ENCODE data around the gene FNTB.

Gene FNTB

DNA sequence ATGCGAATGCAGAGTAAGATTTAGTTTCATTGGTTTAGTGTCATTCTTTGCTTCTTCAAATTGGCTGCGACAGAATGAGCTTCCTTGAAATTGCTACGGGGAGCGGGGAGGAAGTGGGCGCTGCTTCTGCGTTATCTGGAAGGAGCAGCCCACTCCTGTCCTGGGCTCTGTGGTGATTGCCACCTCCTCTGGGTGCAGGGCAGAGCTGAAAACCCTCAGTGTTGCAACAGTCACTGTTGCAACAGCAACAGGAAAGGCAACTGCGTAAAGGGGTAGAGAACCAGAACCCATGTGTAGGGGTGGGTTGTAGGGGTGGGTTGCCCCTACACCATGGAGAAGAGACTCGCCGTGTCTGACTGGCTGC lies 57.9 kb downstream of the FNTB start:
- Histone ChIP-seq H3K9ac (ENCODE audit: low read depth, low read length) (no peak overlapping the region), H3K9me3 (ENCODE audit: insufficient read depth, low read length, severe bottlenecking) (no peaks in the 10 kb centered on the region), H3K27me3 (ENCODE audit: insufficient read depth, low read length, poor library complexity) (no peaks in the 10 kb centered on the region), H3K79me2 (ENCODE audit: insufficient read depth, low read length) (no peaks in the 10 kb centered on the region), H4K20me1 (ENCODE audit: insufficient read depth, low read length) (no peaks in the 10 kb centered on the region), H3K27ac (ENCODE audit: low read length) (no peak overlapping the region), H3K36me3 (ENCODE audit: insufficient read depth, low read length) (peaks cover 41% of the 10 kb centered on the region), H3K4me3 (ENCODE audit: low read depth in 1 of 2, low read length in 2 of 2) (no peak overlapping the region), H3K4me2 (ENCODE audit: insufficient read depth, low read length) (no peak overlapping the region), H3K4me1 (ENCODE audit: insufficient read depth, low read length) (no peaks in the 10 kb centered on the region), H2AFZ (ENCODE audit: low read depth, low read length) (no peak overlapping the region)
- no peak for TF ChIP-seq EZH2 (IDR thresholded peaks at IDR 0.05; ENCODE audit: borderline replicate concordance, low read depth, low read length, severe bottlenecking)
- TF ChIP-seq, protein P1, sequence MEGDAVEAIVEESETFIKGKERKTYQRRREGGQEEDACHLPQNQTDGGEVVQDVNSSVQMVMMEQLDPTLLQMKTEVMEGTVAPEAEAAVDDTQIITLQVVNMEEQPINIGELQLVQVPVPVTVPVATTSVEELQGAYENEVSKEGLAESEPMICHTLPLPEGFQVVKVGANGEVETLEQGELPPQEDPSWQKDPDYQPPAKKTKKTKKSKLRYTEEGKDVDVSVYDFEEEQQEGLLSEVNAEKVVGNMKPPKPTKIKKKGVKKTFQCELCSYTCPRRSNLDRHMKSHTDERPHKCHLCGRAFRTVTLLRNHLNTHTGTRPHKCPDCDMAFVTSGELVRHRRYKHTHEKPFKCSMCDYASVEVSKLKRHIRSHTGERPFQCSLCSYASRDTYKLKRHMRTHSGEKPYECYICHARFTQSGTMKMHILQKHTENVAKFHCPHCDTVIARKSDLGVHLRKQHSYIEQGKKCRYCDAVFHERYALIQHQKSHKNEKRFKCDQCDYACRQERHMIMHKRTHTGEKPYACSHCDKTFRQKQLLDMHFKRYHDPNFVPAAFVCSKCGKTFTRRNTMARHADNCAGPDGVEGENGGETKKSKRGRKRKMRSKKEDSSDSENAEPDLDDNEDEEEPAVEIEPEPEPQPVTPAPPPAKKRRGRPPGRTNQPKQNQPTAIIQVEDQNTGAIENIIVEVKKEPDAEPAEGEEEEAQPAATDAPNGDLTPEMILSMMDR (IDR thresholded peaks at IDR 0.05; ENCODE audit: borderline replicate concordance, extremely low read depth, low read length, poor library complexity, severe bottlenecking) = no peak
- ATAC-seq (ENCODE audit: insufficient read depth, low read depth) (no peak), DNase-seq (no peak)

DNA sequence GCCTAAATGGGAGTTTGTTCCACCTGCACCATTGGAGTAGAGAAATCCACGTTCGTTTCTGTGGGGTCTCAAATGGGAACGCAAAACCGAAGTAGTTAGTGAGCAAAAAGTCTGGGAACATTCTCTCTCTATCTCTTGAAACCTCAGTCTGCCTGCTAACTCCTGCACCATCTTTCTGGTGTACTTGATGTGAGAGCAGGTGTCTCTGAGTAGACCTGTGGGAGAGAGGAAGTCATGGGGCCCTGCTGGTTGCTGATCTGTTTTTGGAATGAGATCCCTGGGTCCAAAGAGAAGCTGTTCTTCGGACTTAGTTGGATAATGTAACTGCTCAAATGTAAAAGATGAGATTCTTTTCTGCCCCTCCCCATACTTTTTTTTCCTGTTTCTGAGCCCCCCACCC lies 58.3 kb downstream of the FNTB start:
- H3K79me2 ChIP-seq (ENCODE audit: insufficient read depth, low read length) = no peaks in the 10 kb centered on the region
- H2AFZ ChIP-seq (ENCODE audit: low read depth, low read length) = no peak overlapping the region
- TF ChIP-seq, protein P1 (IDR thresholded peaks at IDR 0.05; ENCODE audit: borderline replicate concordance, extremely low read depth, low read length, poor library complexity, severe bottlenecking) = no peak
- TF ChIP-seq EZH2 (IDR thresholded peaks at IDR 0.05; ENCODE audit: borderline replicate concordance, low read depth, low read length, severe bottlenecking) = no peak
- H3K27ac ChIP-seq (ENCODE audit: low read length) = no peak overlapping the region
- no peak for DNase-seq
- no peaks in the 10 kb centered on the region for H4K20me1 ChIP-seq (ENCODE audit: insufficient read depth, low read length)
- ATAC-seq (ENCODE audit: insufficient read depth, low read depth) = no peak
- H3K27me3 ChIP-seq (ENCODE audit: insufficient read depth, low read length, poor library complexity) = no peaks in the 10 kb centered on the region
- H3K4me3 ChIP-seq (ENCODE audit: low read depth in 1 of 2, low read length in 2 of 2) = no peak overlapping the region
- no peaks in the 10 kb centered on the region for H3K4me1 ChIP-seq (ENCODE audit: insufficient read depth, low read length)
- H3K9ac ChIP-seq (ENCODE audit: low read depth, low read length) = no peak overlapping the region
- no peak overlapping the region for H3K4me2 ChIP-seq (ENCODE audit: insufficient read depth, low read length)
- H3K36me3 ChIP-seq (ENCODE audit: insufficient read depth, low read length) = peaks cover 41% of the 10 kb centered on the region
- H3K9me3 ChIP-seq (ENCODE audit: insufficient read depth, low read length, severe bottlenecking) = no peaks in the 10 kb centered on the region

DNA sequence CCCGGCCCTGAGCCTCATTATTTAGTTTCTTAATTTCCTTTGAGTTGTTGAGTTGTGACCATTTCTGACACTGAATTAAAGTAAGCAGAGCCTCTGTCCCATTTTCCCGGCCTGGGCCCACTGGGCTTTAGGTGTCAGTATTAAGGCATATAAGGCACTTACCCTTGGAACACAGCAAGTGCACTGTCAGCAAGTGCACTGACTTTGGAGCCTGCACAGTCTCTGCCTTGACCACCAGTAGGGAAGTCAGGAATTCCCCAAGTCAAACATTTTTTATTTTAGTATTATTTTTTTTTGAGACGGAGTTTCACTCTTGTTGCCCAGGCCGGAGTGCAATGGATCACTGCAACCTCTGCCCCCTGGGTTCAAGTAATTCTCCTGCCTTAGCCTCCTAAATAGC lies 59.0 kb downstream of the FNTB start:
- no peak for ATAC-seq (ENCODE audit: insufficient read depth, low read depth)
- H2AFZ ChIP-seq (ENCODE audit: low read depth, low read length) = no peak overlapping the region
- no peak for DNase-seq
- H4K20me1 ChIP-seq (ENCODE audit: insufficient read depth, low read length) = no peaks in the 10 kb centered on the region
- H3K79me2 ChIP-seq (ENCODE audit: insufficient read depth, low read length) = no peaks in the 10 kb centered on the region
- TF ChIP-seq, protein P1 (IDR thresholded peaks at IDR 0.05; ENCODE audit: borderline replicate concordance, extremely low read depth, low read length, poor library complexity, severe bottlenecking) = no peak
- no peak for TF ChIP-seq EZH2 (IDR thresholded peaks at IDR 0.05; ENCODE audit: borderline replicate concordance, low read depth, low read length, severe bottlenecking)
- peaks cover 38% of the 10 kb centered on the region for H3K36me3 ChIP-seq (ENCODE audit: insufficient read depth, low read length)
- no peaks in the 10 kb centered on the region for H3K27me3 ChIP-seq (ENCODE audit: insufficient read depth, low read length, poor library complexity)
- no peak overlapping the region for H3K9ac ChIP-seq (ENCODE audit: low read depth, low read length)
- H3K4me2 ChIP-seq (ENCODE audit: insufficient read depth, low read length) = no peak overlapping the region
- H3K4me1 ChIP-seq (ENCODE audit: insufficient read depth, low read length) = no peaks in the 10 kb centered on the region
- H3K9me3 ChIP-seq (ENCODE audit: insufficient read depth, low read length, severe bottlenecking) = no peaks in the 10 kb centered on the region
- H3K27ac ChIP-seq (ENCODE audit: low read length) = no peak overlapping the region
- H3K4me3 ChIP-seq (ENCODE audit: low read depth in 1 of 2, low read length in 2 of 2) = no peak overlapping the region

DNA sequence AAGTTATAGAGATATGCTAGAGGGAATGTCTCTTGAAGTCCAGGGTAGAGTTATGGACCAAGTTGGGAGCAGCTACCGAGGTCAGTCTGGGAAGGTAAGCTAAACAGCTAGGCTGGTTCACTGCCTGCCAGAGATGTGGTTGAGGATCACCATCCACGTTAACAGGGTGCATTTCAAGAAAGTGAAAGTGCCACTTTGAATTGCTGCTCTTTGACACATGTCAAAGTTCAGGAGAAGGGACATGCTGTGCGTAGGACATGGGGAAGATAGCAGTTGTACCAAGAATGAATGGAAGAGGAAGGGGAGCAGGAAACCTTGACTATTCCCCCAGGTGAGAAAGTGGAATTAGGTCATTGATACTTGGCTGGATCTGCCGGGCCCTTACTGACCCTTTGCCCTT lies 66.1 kb downstream of the FNTB start:
- Histone ChIP-seq H3K27me3 (ENCODE audit: insufficient read depth, low read length, poor library complexity) (no peaks in the 10 kb centered on the region), H3K9me3 (ENCODE audit: insufficient read depth, low read length, severe bottlenecking) (no peaks in the 10 kb centered on the region), H4K20me1 (ENCODE audit: insufficient read depth, low read length) (peaks cover 11% of the 10 kb centered on the region; the same call in 1 of the 2 replicates), H2AFZ (ENCODE audit: low read depth, low read length) (no peak overlapping the region), H3K4me1 (ENCODE audit: insufficient read depth, low read length) (no peaks in the 10 kb centered on the region), H3K27ac (ENCODE audit: low read length) (no peak overlapping the region), H3K4me3 (ENCODE audit: low read depth in 1 of 2, low read length in 2 of 2) (no peak overlapping the region), H3K9ac (ENCODE audit: low read depth, low read length) (no peak overlapping the region), H3K79me2 (ENCODE audit: insufficient read depth, low read length) (no peaks in the 10 kb centered on the region), H3K4me2 (ENCODE audit: insufficient read depth, low read length) (no peak overlapping the region), H3K36me3 (ENCODE audit: insufficient read depth, low read length) (peaks cover 27% of the 10 kb centered on the region)
- no peak for TF ChIP-seq EZH2 (IDR thresholded peaks at IDR 0.05; ENCODE audit: borderline replicate concordance, low read depth, low read length, severe bottlenecking)
- TF ChIP-seq, protein P1 (IDR thresholded peaks at IDR 0.05; ENCODE audit: borderline replicate concordance, extremely low read depth, low read length, poor library complexity, severe bottlenecking) = no peak
- no peak for ATAC-seq (ENCODE audit: insufficient read depth, low read depth)
- DNase-seq = no peak

Measured in DND-41 (cell line).